ENCODE data around the gene PSEN2.

The PSEN2 gene

DNA sequence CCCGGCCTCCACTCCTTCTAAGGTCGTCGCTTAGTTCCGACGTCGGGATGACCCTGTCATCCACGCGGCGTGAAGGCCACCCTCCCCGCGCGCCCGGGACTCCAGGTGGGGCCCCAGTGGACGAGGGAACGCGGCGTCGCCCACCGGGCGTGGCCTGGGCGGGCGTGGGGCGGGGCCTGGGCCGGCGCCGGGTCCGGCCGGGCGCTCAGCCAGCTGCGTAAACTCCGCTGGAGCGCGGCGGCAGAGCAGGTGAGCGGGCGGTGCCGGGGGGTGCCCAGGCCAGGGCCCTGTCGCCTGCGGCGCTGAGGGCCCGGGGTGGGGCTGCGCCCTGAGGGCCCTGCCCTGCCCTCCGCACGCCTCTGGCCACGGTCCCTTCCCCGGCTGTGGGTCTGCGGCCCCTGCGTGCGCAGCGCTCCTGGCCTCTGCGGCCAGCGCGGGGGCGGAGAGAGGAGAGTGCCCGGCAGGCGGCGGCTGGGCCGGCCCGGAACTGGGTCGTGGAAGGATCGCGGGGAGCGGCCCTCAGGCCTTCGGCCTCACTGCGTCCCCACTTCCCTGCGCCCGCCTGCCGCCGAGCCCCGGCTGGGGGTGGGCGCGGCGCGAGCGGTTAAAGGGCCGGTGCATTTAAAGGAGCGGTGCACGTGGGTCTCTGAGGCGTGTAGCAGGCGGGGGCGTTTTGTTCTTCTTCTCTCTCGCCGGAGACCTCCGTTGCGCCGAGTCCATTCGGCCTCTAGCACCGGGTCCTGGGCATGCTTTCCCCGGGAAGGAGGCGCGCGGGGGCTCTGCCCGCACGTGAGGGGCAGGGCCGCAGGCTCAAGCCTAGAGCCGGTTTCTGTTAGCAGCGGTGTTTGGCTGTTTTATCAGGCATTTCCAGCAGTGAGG lies at the start of gene PSEN2:
Gene PSEN2, plus strand, starts transcription at position 216 of the 879 bp plus-strand sequence. CDS start 11,292 bp downstream, outside the sequence.
- no peak for TF ChIP-seq CTCF (IDR thresholded peaks at IDR 0.05; ENCODE audit: insufficient read depth, low read length, poor library complexity, severe bottlenecking)
- peak; percentile 80 for DNase-seq (ENCODE audit: extremely low read depth, insufficient read length)
- Histone ChIP-seq H3K27me3 (replicated peaks; ENCODE audit: control insufficient read depth, insufficient read depth, low read length) (no peaks in the 10 kb centered on the region), H3K4me3 (replicated peaks; ENCODE audit: low read depth, low read length) (peak within 1 kb of the TSS; percentile 73), H3K36me3 (ENCODE audit: control insufficient read depth, insufficient read depth, low read length) (no peaks in the 10 kb centered on the region)

GRCh38 chr1:226820941-226821718 lies 49.3 kb upstream of the PSEN2 start:
- no peak for TF ChIP-seq CTCF (IDR thresholded peaks at IDR 0.05; ENCODE audit: insufficient read depth, low read length, poor library complexity, severe bottlenecking)
- H3K36me3 ChIP-seq (ENCODE audit: control insufficient read depth, insufficient read depth, low read length), result no peaks in the 10 kb centered on the region
- H3K27me3 ChIP-seq (replicated peaks; ENCODE audit: control insufficient read depth, insufficient read depth, low read length), result no peaks in the 10 kb centered on the region
- no peak overlapping the region for H3K4me3 ChIP-seq (replicated peaks; ENCODE audit: low read depth, low read length)
- DNase-seq (ENCODE audit: extremely low read depth, insufficient read length), result no peak

GRCh38 chr1:226821719-226822085 lies 48.7 kb upstream of the PSEN2 start:
- H3K4me3 ChIP-seq (replicated peaks; ENCODE audit: low read depth, low read length), result no peak overlapping the region
- no peak for DNase-seq (ENCODE audit: extremely low read depth, insufficient read length)
- no peaks in the 10 kb centered on the region for H3K27me3 ChIP-seq (replicated peaks; ENCODE audit: control insufficient read depth, insufficient read depth, low read length)
- H3K36me3 ChIP-seq (ENCODE audit: control insufficient read depth, insufficient read depth, low read length), result no peaks in the 10 kb centered on the region
- no peak for TF ChIP-seq CTCF (IDR thresholded peaks at IDR 0.05; ENCODE audit: insufficient read depth, low read length, poor library complexity, severe bottlenecking)

- H3K27me3 ChIP-seq (replicated peaks; ENCODE audit: control insufficient read depth, insufficient read depth, low read length), result no peaks in the 10 kb centered on the region
- H3K36me3 ChIP-seq (ENCODE audit: control insufficient read depth, insufficient read depth, low read length), result no peaks in the 10 kb centered on the region
- no peak for DNase-seq (ENCODE audit: extremely low read depth, insufficient read length)
- H3K4me3 ChIP-seq (replicated peaks; ENCODE audit: low read depth, low read length), result no peak overlapping the region
- TF ChIP-seq CTCF (IDR thresholded peaks at IDR 0.05; ENCODE audit: insufficient read depth, low read length, poor library complexity, severe bottlenecking), result no peak
Measured at GRCh38 chr1:226823643-226824042, 46.8 kb upstream of the PSEN2 start.

DNA sequence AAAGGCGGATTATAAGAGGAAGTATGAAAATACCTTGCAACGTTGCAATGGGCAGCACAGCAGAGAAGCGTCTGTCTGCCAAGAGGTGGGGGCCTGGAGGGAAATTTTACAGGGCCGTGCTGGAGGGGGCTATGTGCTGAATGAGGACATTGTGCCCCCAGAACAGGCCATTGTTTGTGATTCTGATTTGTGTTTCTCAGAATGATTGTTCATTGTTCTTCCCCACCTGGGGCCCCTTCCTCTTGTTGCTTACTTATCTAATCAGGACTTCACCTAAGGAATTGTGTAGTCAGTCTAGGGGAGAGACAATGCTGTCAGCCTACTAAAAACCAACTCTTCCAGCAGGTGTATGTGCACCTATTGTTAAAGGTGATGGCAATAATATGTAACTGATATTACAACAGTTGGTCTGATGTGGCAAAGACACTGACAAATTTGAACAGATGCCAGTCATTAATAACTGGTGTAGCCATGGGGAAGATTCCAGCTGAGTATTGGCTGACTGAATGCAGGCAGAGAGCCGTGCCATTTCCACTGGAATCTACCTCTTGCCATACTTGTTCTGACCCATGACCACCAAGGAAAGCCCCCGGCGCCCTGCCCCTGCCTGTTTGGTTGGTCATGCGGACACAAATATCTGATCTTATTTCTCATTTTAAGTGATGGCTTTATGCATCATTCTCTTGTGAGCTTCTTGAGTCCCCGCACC lies 45.2 kb upstream of the PSEN2 start:
- H3K4me3 ChIP-seq (replicated peaks; ENCODE audit: low read depth, low read length), result no peak overlapping the region
- no peaks in the 10 kb centered on the region for H3K36me3 ChIP-seq (ENCODE audit: control insufficient read depth, insufficient read depth, low read length)
- peak; percentile 57 for DNase-seq (ENCODE audit: extremely low read depth, insufficient read length)
- H3K27me3 ChIP-seq (replicated peaks; ENCODE audit: control insufficient read depth, insufficient read depth, low read length), result no peaks in the 10 kb centered on the region
- no peak for TF ChIP-seq CTCF (IDR thresholded peaks at IDR 0.05; ENCODE audit: insufficient read depth, low read length, poor library complexity, severe bottlenecking)
